ENCODE data around the gene RBMX2.
"Not testable (repeated sequence)": the region's sequence is repeated elsewhere in the genome, so short reads cannot be mapped to it uniquely, and the experiment has no call there.

RBMX2 gene, protein sequence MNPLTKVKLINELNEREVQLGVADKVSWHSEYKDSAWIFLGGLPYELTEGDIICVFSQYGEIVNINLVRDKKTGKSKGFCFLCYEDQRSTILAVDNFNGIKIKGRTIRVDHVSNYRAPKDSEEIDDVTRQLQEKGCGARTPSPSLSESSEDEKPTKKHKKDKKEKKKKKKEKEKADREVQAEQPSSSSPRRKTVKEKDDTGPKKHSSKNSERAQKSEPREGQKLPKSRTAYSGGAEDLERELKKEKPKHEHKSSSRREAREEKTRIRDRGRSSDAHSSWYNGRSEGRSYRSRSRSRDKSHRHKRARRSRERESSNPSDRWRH

DNA sequence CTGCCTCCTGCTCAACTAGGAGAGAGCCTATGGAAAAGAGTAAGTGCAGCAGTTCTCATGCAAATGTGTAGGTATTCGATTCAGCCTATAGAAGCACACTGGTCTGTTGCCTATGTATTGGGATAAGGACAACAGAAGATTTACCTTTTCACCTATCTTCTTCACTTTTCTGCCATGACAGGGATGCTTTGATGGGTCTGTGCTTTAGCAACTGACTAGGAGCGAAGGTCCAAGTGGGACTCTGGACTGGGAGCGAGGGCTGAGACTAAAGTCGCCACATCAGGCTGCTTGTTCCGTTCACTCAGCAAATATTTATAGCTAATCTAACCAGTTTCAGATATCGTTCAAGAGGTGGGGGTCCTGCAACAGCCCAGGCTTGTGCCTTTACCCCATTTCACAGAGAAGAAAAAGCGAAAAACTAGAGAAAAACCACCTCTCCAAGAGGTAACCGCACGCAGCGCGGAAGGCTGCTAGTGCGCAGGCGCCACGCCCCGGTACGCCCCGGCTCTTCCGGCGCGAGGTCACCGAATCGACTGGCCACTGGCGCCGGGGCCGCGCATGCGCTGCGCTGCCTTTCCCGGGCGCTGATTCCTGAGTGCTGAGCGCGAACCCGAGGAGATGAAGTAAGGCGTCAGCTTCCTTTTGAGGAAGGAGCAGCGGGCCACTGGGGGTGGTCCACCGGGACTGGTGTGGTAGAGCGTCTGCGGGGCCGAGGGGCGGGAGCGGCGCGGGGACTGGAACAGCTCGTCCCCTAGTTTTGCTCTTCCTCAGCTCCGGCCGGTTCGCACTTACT is at the start of gene RBMX2:
TSS of gene RBMX2 (plus strand) at position 573 of the 793 bp plus-strand sequence. CDS start at position 619, 46 bp downstream.
- H3K27ac ChIP-seq (ENCODE audit: low read depth, low read length), result peak within 1 kb of the TSS; percentile 20

DNA sequence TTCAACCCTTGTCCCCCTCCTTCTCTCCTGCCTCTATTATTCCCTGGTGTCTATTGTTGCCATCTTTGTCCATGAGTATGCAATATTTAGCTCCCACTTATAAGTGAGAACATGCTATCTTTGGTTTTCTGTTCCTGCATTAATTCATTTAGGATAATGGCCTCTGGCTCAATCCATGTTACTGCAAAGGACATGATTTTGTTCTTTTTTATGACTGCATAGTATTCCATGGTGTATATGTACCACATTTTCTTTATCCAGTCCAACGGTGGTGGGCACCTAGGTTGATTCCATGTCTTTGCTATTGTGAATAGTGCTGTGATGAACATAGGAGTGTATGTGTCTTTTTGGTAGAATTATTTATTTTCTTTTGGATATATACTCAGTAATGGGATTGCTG is 49.7 kb upstream of the RBMX2 start:
- H3K9ac ChIP-seq (ENCODE audit: low read depth in 1 of 2, low read length in 2 of 2); H3K4me3 ChIP-seq (ENCODE audit: low read depth in 1 of 2, low read length in 2 of 2); H3K27ac ChIP-seq (ENCODE audit: low read depth, low read length); H3K4me1 ChIP-seq (ENCODE audit: control insufficient read depth in 1 of 2, insufficient read depth in 2 of 2, low read length in 2 of 2); H3K27me3 ChIP-seq (ENCODE audit: control insufficient read depth in 1 of 2, insufficient read depth in 2 of 2, low read length in 2 of 2); H3K9me3 ChIP-seq (ENCODE audit: control insufficient read depth in 1 of 2, low read length in 2 of 2); H3K36me3 ChIP-seq (ENCODE audit: control insufficient read depth in 1 of 2, insufficient read depth in 2 of 2, low read length in 2 of 2): not testable (repeated sequence)

More for the DNA sequence above, at the start of gene RBMX2:
- Histone ChIP-seq H3K27me3 (ENCODE audit: control insufficient read depth in 1 of 2, insufficient read depth in 2 of 2, low read length in 2 of 2) (peaks cover 0 to 4% of the 10 kb centered on the region in 2 donors), H3K9me3 (ENCODE audit: control insufficient read depth in 1 of 2, low read length in 2 of 2) (no peaks in the 10 kb centered on the region), H3K4me1 (ENCODE audit: control insufficient read depth in 1 of 2, insufficient read depth in 2 of 2, low read length in 2 of 2) (peaks cover 5 to 12% of the 10 kb centered on the region in 2 donors), H3K4me3 (ENCODE audit: low read depth in 1 of 2, low read length in 2 of 2) (peak within 1 kb of the TSS; percentile 87 to 91), H3K9ac (ENCODE audit: low read depth in 1 of 2, low read length in 2 of 2) (peak within 1 kb of the TSS; percentile 76 to 78), H3K36me3 (ENCODE audit: control insufficient read depth in 1 of 2, insufficient read depth in 2 of 2, low read length in 2 of 2) (peaks cover 0 to 8% of the 10 kb centered on the region in 2 donors)

GRCh38 chrX:130376077-130376476 is 25.7 kb upstream of the RBMX2 start:
- H3K27me3 ChIP-seq (ENCODE audit: control insufficient read depth in 1 of 2, insufficient read depth in 2 of 2, low read length in 2 of 2), result no peaks in the 10 kb centered on the region
- no peaks in the 10 kb centered on the region for H3K4me1 ChIP-seq (ENCODE audit: control insufficient read depth in 1 of 2, insufficient read depth in 2 of 2, low read length in 2 of 2)
- H3K27ac ChIP-seq (ENCODE audit: low read depth, low read length), result no peak overlapping the region
- H3K4me3 ChIP-seq (ENCODE audit: low read depth in 1 of 2, low read length in 2 of 2), result no peak overlapping the region
- H3K9me3 ChIP-seq (ENCODE audit: control insufficient read depth in 1 of 2, low read length in 2 of 2), result no peaks in the 10 kb centered on the region
- no peak overlapping the region for H3K9ac ChIP-seq (ENCODE audit: low read depth in 1 of 2, low read length in 2 of 2)
- no peaks in the 10 kb centered on the region for H3K36me3 ChIP-seq (ENCODE audit: control insufficient read depth in 1 of 2, insufficient read depth in 2 of 2, low read length in 2 of 2)

GRCh38 chrX:130378024-130378669 is 23.6 kb upstream of the RBMX2 start:
- Histone ChIP-seq H3K36me3 (ENCODE audit: control insufficient read depth in 1 of 2, insufficient read depth in 2 of 2, low read length in 2 of 2) (no peaks in the 10 kb centered on the region), H3K9ac (ENCODE audit: low read depth in 1 of 2, low read length in 2 of 2) (no peak overlapping the region), H3K4me3 (ENCODE audit: low read depth in 1 of 2, low read length in 2 of 2) (no peak overlapping the region), H3K27ac (ENCODE audit: low read depth, low read length) (no peak overlapping the region), H3K4me1 (ENCODE audit: control insufficient read depth in 1 of 2, insufficient read depth in 2 of 2, low read length in 2 of 2) (no peaks in the 10 kb centered on the region), H3K9me3 (ENCODE audit: control insufficient read depth in 1 of 2, low read length in 2 of 2) (no peaks in the 10 kb centered on the region), H3K27me3 (ENCODE audit: control insufficient read depth in 1 of 2, insufficient read depth in 2 of 2, low read length in 2 of 2) (no peaks in the 10 kb centered on the region)

DNA sequence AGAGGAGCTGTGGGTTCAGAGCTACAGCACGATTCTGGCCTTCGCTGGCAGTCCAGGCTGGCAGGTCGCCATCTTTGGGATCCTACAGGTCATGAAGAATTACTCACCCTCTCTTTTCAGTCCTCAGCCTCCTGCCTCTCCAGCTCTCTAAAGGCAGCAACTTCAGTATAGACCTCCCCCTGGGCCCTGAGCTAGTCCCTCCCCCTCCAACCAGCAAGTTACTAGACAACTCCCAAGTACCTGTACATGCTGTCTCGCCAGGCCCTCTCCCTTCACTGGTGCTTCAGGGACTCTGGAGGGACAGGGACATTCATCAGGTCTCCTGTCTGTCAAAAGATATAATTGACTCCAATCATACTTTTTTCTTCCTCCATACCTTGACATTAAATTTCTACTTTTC is 16.3 kb upstream of the RBMX2 start, which contains the start of gene GPR119:
TSS of gene GPR119 (minus strand) at position 155 of the 400 bp plus-strand sequence. CDS start 227 bp downstream, outside the sequence.
- H3K36me3 ChIP-seq (ENCODE audit: control insufficient read depth in 1 of 2, insufficient read depth in 2 of 2, low read length in 2 of 2), result no peaks in the 10 kb centered on the region
- no peak within 1 kb of the TSS for H3K27ac ChIP-seq (ENCODE audit: low read depth, low read length)
- no peaks in the 10 kb centered on the region for H3K4me1 ChIP-seq (ENCODE audit: control insufficient read depth in 1 of 2, insufficient read depth in 2 of 2, low read length in 2 of 2)
- H3K9ac ChIP-seq (ENCODE audit: low read depth in 1 of 2, low read length in 2 of 2), result no peak within 1 kb of the TSS
- no peaks in the 10 kb centered on the region for H3K9me3 ChIP-seq (ENCODE audit: control insufficient read depth in 1 of 2, low read length in 2 of 2)
- no peak within 1 kb of the TSS for H3K4me3 ChIP-seq (ENCODE audit: low read depth in 1 of 2, low read length in 2 of 2)
- no peaks in the 10 kb centered on the region for H3K27me3 ChIP-seq (ENCODE audit: control insufficient read depth in 1 of 2, insufficient read depth in 2 of 2, low read length in 2 of 2)

DNA sequence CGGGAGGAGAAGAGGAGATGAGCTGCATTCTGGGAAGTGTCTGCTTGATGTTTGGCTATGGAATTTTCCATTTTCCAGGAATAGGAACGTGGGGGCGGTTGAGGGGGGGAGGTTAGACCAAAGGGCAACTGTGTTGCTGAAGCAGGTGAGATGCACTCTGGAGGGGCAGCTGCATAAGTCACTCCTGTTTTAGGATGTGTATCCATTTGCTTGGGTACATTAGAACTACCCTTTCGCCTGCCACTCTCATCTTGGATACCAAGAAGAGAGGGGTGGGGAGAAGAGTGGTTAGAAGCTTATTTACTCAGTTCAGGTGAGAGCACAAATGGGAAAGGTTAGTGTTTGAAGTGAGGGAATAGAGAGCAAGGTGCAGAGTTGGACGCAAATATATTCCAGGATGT is 15.4 kb upstream of the RBMX2 start:
- no peaks in the 10 kb centered on the region for H3K27me3 ChIP-seq (ENCODE audit: control insufficient read depth in 1 of 2, insufficient read depth in 2 of 2, low read length in 2 of 2)
- no peak overlapping the region for H3K4me3 ChIP-seq (ENCODE audit: low read depth in 1 of 2, low read length in 2 of 2)
- no peaks in the 10 kb centered on the region for H3K36me3 ChIP-seq (ENCODE audit: control insufficient read depth in 1 of 2, insufficient read depth in 2 of 2, low read length in 2 of 2)
- no peak overlapping the region for H3K27ac ChIP-seq (ENCODE audit: low read depth, low read length)
- no peaks in the 10 kb centered on the region for H3K4me1 ChIP-seq (ENCODE audit: control insufficient read depth in 1 of 2, insufficient read depth in 2 of 2, low read length in 2 of 2)
- H3K9ac ChIP-seq (ENCODE audit: low read depth in 1 of 2, low read length in 2 of 2), result no peak overlapping the region
- H3K9me3 ChIP-seq (ENCODE audit: control insufficient read depth in 1 of 2, low read length in 2 of 2), result no peaks in the 10 kb centered on the region

GRCh38 chrX:130393451-130394074 is 8.2 kb upstream of the RBMX2 start:
- H3K27ac ChIP-seq (ENCODE audit: low read depth, low read length), result no peak overlapping the region
- peaks cover 4% of the 10 kb centered on the region in 2 donors for H3K27me3 ChIP-seq (ENCODE audit: control insufficient read depth in 1 of 2, insufficient read depth in 2 of 2, low read length in 2 of 2)
- H3K9ac ChIP-seq (ENCODE audit: low read depth in 1 of 2, low read length in 2 of 2), result no peak overlapping the region
- no peaks in the 10 kb centered on the region for H3K4me1 ChIP-seq (ENCODE audit: control insufficient read depth in 1 of 2, insufficient read depth in 2 of 2, low read length in 2 of 2)
- no peaks in the 10 kb centered on the region for H3K36me3 ChIP-seq (ENCODE audit: control insufficient read depth in 1 of 2, insufficient read depth in 2 of 2, low read length in 2 of 2)
- no peaks in the 10 kb centered on the region for H3K9me3 ChIP-seq (ENCODE audit: control insufficient read depth in 1 of 2, low read length in 2 of 2)
- no peak overlapping the region for H3K4me3 ChIP-seq (ENCODE audit: low read depth in 1 of 2, low read length in 2 of 2)

DNA sequence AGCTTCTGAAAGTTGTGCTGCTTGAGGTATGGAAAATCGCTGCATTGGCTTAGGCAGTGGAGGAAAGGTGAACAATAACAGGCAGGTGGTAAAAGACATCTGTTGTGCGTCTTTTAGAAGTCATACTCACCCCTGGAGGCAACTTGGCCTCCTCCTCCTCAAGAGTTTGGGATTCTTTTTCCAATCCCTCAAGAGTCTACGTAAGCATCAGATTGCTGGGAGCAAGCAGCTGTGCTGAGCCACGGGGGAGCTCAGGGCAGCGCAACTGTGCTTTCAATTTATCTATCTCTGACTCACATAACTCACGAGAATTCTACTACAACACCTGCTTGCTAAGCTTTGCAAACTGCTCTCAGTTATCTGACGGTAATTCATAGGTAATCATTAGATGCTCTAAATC is 6.4 kb upstream of the RBMX2 start:
- H3K9me3 ChIP-seq (ENCODE audit: control insufficient read depth in 1 of 2, low read length in 2 of 2), result no peaks in the 10 kb centered on the region

GRCh38 chrX:130402208-130402684 is 459 bp downstream of the RBMX2 start:
- no peaks in the 10 kb centered on the region for H3K9me3 ChIP-seq (ENCODE audit: control insufficient read depth in 1 of 2, low read length in 2 of 2)
- peaks cover 0 to 8% of the 10 kb centered on the region in 2 donors for H3K36me3 ChIP-seq (ENCODE audit: control insufficient read depth in 1 of 2, insufficient read depth in 2 of 2, low read length in 2 of 2)
- peak overlapping the region; percentile 60 to 78 for H3K9ac ChIP-seq (ENCODE audit: low read depth in 1 of 2, low read length in 2 of 2)
- H3K27me3 ChIP-seq (ENCODE audit: control insufficient read depth in 1 of 2, insufficient read depth in 2 of 2, low read length in 2 of 2), result peaks cover 0 to under 1% of the 10 kb centered on the region in 2 donors
- H3K27ac ChIP-seq (ENCODE audit: low read depth, low read length), result no peak overlapping the region
- H3K4me1 ChIP-seq (ENCODE audit: control insufficient read depth in 1 of 2, insufficient read depth in 2 of 2, low read length in 2 of 2), result peaks cover 5 to 12% of the 10 kb centered on the region in 2 donors
- H3K4me3 ChIP-seq (ENCODE audit: low read depth in 1 of 2, low read length in 2 of 2), result peak overlapping the region; percentile 87 to 91

More for the DNA sequence above, 6.4 kb upstream of the RBMX2 start:
- Histone ChIP-seq H3K36me3 (ENCODE audit: control insufficient read depth in 1 of 2, insufficient read depth in 2 of 2, low read length in 2 of 2) (no peaks in the 10 kb centered on the region), H3K4me1 (ENCODE audit: control insufficient read depth in 1 of 2, insufficient read depth in 2 of 2, low read length in 2 of 2) (no peaks in the 10 kb centered on the region), H3K9ac (ENCODE audit: low read depth in 1 of 2, low read length in 2 of 2) (no peak overlapping the region), H3K27ac (ENCODE audit: low read depth, low read length) (no peak overlapping the region), H3K4me3 (ENCODE audit: low read depth in 1 of 2, low read length in 2 of 2) (no peak overlapping the region), H3K27me3 (ENCODE audit: control insufficient read depth in 1 of 2, insufficient read depth in 2 of 2, low read length in 2 of 2) (peaks cover 4% of the 10 kb centered on the region in 2 donors)
